ENCODE data around the gene OR5B21.

The OR5B21 gene

DNA sequence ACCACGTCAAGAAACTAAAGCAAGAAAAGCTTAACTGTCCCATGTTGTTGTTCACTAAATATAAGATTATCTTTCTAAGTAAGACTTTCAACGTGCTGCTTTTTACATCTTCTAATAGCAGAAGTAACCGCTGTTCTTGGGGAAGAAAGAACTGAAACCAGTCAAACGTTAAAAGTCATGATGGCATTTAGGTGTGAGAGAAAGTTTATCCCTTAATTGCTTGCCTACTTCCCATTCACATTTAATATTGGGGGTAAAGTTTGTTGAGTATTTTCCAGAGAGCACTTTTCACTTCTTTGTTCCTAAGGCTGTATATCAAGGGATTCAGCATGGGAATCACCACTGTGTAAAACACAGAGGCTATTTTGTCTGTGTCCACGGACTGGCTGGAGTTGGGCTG, 970 bp downstream of the OR5B21 start:
- no peak overlapping the region for H3K27ac ChIP-seq
- TF ChIP-seq, protein P1, sequence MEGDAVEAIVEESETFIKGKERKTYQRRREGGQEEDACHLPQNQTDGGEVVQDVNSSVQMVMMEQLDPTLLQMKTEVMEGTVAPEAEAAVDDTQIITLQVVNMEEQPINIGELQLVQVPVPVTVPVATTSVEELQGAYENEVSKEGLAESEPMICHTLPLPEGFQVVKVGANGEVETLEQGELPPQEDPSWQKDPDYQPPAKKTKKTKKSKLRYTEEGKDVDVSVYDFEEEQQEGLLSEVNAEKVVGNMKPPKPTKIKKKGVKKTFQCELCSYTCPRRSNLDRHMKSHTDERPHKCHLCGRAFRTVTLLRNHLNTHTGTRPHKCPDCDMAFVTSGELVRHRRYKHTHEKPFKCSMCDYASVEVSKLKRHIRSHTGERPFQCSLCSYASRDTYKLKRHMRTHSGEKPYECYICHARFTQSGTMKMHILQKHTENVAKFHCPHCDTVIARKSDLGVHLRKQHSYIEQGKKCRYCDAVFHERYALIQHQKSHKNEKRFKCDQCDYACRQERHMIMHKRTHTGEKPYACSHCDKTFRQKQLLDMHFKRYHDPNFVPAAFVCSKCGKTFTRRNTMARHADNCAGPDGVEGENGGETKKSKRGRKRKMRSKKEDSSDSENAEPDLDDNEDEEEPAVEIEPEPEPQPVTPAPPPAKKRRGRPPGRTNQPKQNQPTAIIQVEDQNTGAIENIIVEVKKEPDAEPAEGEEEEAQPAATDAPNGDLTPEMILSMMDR (IDR thresholded peaks at IDR 0.05): no peak
- TF ChIP-seq ZFX (IDR thresholded peaks at IDR 0.05; ENCODE audit: borderline replicate concordance): no peak

DNA sequence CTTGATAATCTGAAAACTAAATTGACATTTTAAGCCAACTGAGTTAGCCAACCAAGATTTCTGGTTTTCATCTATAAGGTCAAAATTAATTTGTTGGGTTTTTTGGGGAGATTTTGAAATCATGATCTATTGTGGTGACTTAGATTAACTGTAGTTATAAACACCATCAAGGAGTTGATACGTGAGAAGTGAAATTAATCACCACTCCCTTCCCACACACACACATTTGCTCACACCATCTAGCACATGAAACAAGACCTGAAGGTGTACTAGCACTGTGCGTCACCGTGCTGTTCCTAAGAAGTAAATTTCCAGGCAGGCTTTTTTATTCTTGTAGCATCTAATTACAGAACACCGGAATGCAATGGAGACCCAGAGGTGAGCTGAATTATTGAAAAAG, 2.1 kb downstream of the OR5B21 start:
- TF ChIP-seq ZFX (IDR thresholded peaks at IDR 0.05; ENCODE audit: borderline replicate concordance): no peak
- TF ChIP-seq, protein P1 (IDR thresholded peaks at IDR 0.05): no peak
- no peak overlapping the region for H3K27ac ChIP-seq

DNA sequence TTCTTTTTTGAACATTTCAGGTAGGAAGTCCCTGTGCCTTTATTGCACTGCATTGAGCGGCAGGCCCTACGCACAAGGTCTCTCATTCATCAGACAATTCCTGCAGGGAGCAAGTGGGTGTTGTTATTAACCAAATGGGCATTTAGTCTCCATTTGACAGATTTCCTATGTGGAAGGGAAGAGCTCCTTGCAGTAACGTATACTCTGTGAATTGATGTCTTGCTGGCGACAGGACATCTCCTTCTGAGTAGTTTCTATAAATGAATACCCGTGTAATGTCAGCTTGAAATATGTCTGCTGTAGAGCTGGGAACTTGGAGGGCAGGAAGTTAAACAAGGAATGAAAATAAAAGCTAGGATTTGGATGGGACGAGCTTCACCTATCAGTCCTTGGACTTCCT, 3.7 kb downstream of the OR5B21 start:
- no peak overlapping the region for H3K27ac ChIP-seq

DNA sequence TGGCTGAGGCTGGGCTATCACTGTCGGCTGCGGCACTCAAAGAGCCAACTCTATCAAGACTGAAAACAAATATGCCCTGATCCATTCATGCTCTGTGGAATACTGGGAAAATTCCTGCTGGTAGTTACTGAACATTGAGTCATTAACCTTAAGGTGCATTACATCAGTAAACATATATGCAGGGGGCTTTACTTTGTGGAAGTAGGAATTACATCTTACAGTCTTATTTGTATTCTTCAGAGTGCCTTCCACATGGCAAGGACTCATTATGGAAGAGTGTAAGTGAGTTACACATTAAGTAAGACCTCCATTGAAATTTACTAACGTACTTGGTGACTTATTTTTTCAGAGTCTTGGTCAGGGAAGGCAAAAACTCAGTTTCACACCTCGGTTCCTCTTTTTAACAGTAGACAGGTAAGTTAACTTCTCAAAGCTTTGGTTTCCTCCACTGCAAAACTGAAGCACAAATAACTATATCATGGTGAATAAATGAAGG, 4.5 kb downstream of the OR5B21 start:
- no peak overlapping the region for H3K27ac ChIP-seq
- TF ChIP-seq, protein P1 (IDR thresholded peaks at IDR 0.05): no peak
- no peak for TF ChIP-seq ZFX (IDR thresholded peaks at IDR 0.05; ENCODE audit: borderline replicate concordance)

More for the DNA sequence above, 3.7 kb downstream of the OR5B21 start:
- TF ChIP-seq, protein P1 (IDR thresholded peaks at IDR 0.05): no peak
- TF ChIP-seq ZFX (IDR thresholded peaks at IDR 0.05; ENCODE audit: borderline replicate concordance): no peak

DNA sequence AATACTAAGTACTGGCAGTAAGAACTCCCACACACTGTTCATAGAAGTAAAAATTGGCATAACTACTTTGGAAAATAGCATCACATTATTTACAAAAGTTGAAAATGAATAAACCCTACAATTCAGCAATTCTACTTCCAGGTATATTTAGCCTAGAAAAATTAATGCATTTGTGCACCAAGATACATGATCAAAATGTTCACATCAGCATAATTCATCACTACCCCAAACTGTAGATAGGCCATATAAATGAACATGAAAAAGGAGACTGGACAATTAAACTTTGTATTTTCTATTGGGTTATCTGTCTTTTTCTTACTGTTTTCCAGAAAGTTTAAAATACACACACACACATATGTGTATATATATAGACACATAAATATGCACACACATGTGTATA, 5.9 kb downstream of the OR5B21 start:
- TF ChIP-seq ZFX (IDR thresholded peaks at IDR 0.05; ENCODE audit: borderline replicate concordance): no peak
- TF ChIP-seq, protein P1 (IDR thresholded peaks at IDR 0.05): no peak
- no peak overlapping the region for H3K27ac ChIP-seq

DNA sequence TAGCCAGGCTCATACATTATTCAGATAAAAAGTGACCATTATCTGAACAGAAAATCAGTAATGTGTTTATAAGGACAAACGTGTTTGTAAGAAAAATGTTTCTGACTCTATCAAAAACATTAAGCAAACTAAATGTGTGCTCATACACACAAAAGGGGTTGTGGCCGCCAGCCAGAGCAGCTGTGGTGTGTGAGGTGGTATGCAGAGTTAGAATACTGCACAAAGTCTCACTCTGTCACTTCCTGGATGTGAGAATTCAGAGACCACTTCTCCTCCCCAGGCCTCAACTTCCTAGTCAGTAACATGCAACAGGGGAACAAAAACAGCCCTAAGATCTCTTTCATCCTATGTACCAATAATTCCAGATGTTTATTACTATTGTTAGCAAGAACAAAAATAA, 9.4 kb downstream of the OR5B21 start:
- TF ChIP-seq, protein P1 (IDR thresholded peaks at IDR 0.05): no peak
- no peak for TF ChIP-seq ZFX (IDR thresholded peaks at IDR 0.05; ENCODE audit: borderline replicate concordance)
- no peak overlapping the region for H3K27ac ChIP-seq

DNA sequence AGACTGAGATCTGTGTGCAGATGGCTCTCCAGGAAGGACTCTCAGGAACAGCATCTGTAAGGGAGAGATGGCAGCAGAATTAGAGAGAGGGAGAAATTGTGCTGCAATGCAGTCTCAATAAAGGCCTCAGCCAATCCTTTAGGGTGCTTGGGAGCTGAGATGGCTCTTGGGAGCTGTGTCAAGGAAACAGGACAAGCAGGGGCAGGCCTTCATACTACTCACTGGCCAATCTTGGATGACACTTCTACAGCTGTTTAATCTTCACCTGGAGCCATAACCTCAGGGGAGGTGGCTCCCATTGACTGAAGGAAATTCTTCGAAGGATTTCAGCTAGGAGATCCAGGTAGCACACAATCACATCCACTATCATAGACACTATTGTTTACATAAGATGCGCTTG, 10.0 kb downstream of the OR5B21 start:
- no peak overlapping the region for H3K27ac ChIP-seq
- TF ChIP-seq, protein P1 (IDR thresholded peaks at IDR 0.05): no peak
- TF ChIP-seq ZFX (IDR thresholded peaks at IDR 0.05; ENCODE audit: borderline replicate concordance): no peak

Measured in 22Rv1 (cell line).